Cardiac muscle cell (in vitro differentiated cells and primary cell): ENCODE data around the gene SLCO2A1. TPM values are rescaled to one million over a fixed set of nuclear protein-coding genes. Genes with fewer than 3 reads are reported as not detected.
A peak's percentile ranks its signal among the peaks of the same experiment; 100 is the strongest.

Source experiments
- DNase-seq, 2 donors: peaks; one replicate each; pipeline versions ENCODE4 v3.0.0 to v3.0.0-alpha.2; 2010 to 2017; ENCODE audit warnings: low read depth in 1 of 2, low spot score in 1 of 2
- H3K27ac ChIP-seq: fragments of 200-600 bp; sonication (generic); 2 replicates; pipeline ENCODE4 v1.5.1; 2016
- H3K27me3 ChIP-seq: fragments of 200-600 bp; sonication (generic); 2 replicates; pipeline ENCODE4 v1.6.0; 2016; ENCODE audit warnings: control low read depth
- H3K36me3 ChIP-seq: fragments of 200-600 bp; sonication (generic); 2 replicates; pipeline ENCODE4 v1.5.1; 2016; ENCODE audit warnings: control low read depth
- H3K4me1 ChIP-seq: fragments of 200-600 bp; sonication (generic); 2 replicates; pipeline ENCODE4 v1.8.1; 2017; ENCODE audit warnings: low read depth, mild to moderate bottlenecking, mixed run types
- H3K4me3 ChIP-seq: fragments of 200-600 bp; sonication (generic); 2 replicates; pipeline ENCODE4 v1.5.1; 2016; ENCODE audit warnings: mild to moderate bottlenecking
- H3K9me3 ChIP-seq: fragments of 200-600 bp; sonication (generic); 2 replicates; pipeline ENCODE4 v1.5.1; 2017; ENCODE audit warnings: low read depth, mild to moderate bottlenecking, control low read depth
- CTCF ChIP-seq: IDR thresholded peaks from 2 replicates; pipeline ENCODE4 v1.5.1; 2012; ENCODE audit warnings: low read depth, mild to moderate bottlenecking, low read length
- polyA plus RNA-seq: library from polyadenylated mRNA; unstranded; fragments of >200 nt; fragmentation: Nextera tagmentation; extraction: Ambion mirVana; gene quantifications from 2 replicates; pipeline ENCODE4 v1.2.1, GENCODE V29; 2016
- total RNA-seq: library from RNA; depleted of rRNA; stranded (reverse); fragments of >200 nt; gene quantifications from 2 replicates; pipeline ENCODE4 v1.2.3, GENCODE V29; 2016

SLCO2A1 gene
- total and polyA plus RNA-seq, 2 experiments from 2014 or later: 5.1 to 6.1 TPM

GRCh38 chr3:134004841-134005240 is 24.9 kb downstream of the SLCO2A1 start:
- Histone ChIP-seq H3K27ac (no peak overlapping the region), H3K9me3 (no peaks in the 10 kb centered on the region), H3K36me3 (no peaks in the 10 kb centered on the region), H3K27me3 (no peaks in the 10 kb centered on the region), H3K4me3 (no peak overlapping the region), H3K4me1 (no peaks in the 10 kb centered on the region)
- no peak for DNase-seq
- TF ChIP-seq CTCF: no peak

- no peak for TF ChIP-seq CTCF
Measured at GRCh38 chr3:134003066-134003465, 26.7 kb downstream of the SLCO2A1 start.

GRCh38 chr3:134002306-134002705 is 27.4 kb downstream of the SLCO2A1 start:
- Histone ChIP-seq H3K4me3 (no peak overlapping the region), H3K9me3 (no peaks in the 10 kb centered on the region), H3K27me3 (no peaks in the 10 kb centered on the region), H3K27ac (no peak overlapping the region), H3K36me3 (no peaks in the 10 kb centered on the region), H3K4me1 (peaks cover 6% of the 10 kb centered on the region)
- peak in 1 of 2 donors; percentile 14 for DNase-seq
- TF ChIP-seq CTCF: no peak

More at GRCh38 chr3:134003066-134003465, 26.7 kb downstream of the SLCO2A1 start:
- no peaks in the 10 kb centered on the region for H3K4me1 ChIP-seq
- no peaks in the 10 kb centered on the region for H3K36me3 ChIP-seq
- no peak overlapping the region for H3K27ac ChIP-seq
- no peaks in the 10 kb centered on the region for H3K27me3 ChIP-seq
- DNase-seq: no peak
- no peaks in the 10 kb centered on the region for H3K9me3 ChIP-seq
- H3K4me3 ChIP-seq: no peak overlapping the region

GRCh38 chr3:134001251-134001650 is 28.5 kb downstream of the SLCO2A1 start:
- TF ChIP-seq CTCF: no peak
- H3K4me1 ChIP-seq: peaks cover 6% of the 10 kb centered on the region
- H3K4me3 ChIP-seq: no peak overlapping the region
- no peaks in the 10 kb centered on the region for H3K36me3 ChIP-seq
- H3K9me3 ChIP-seq: no peaks in the 10 kb centered on the region
- no peaks in the 10 kb centered on the region for H3K27me3 ChIP-seq
- no peak overlapping the region for H3K27ac ChIP-seq
- DNase-seq: no peak

- Histone ChIP-seq H3K9me3 (no peaks in the 10 kb centered on the region), H3K27ac (no peak overlapping the region), H3K4me1 (peaks cover 6% of the 10 kb centered on the region), H3K27me3 (no peaks in the 10 kb centered on the region), H3K4me3 (no peak overlapping the region), H3K36me3 (no peaks in the 10 kb centered on the region)
- no peak for DNase-seq
- TF ChIP-seq CTCF: no peak
Measured at GRCh38 chr3:133999891-134000685, 29.6 kb downstream of the SLCO2A1 start.
